HEK293 (cell line): ENCODE results near the gene MYO7A.

Experiments
- CTCF ChIA-PET: fragments of 350-600 bp; formaldehyde crosslinking; extraction: SDS; loops from one replicate; lab custom pipeline; 2021; ENCODE audit warnings: antibody characterized with exemption; lab: Yijun Ruan, JAX
- POLR2A ChIA-PET: fragments of 300-600 bp; formaldehyde crosslinking; extraction: SDS; loops from one replicate; lab custom pipeline; 2020; ENCODE audit warnings: antibody characterized with exemption, inconsistent platforms; lab: Yijun Ruan, JAX
- H3K27ac ChIP-seq: fragments of 200-500 bp; sonication (Bioruptor generic); 2 replicates; pipeline ENCODE4 v1.5.1; 2014; ENCODE audit warnings: low read depth, low read length, control low read depth, inconsistent platforms; ENCODE audit errors: extremely low read depth
- H3K36me3 ChIP-seq, 2 experiments: fragments of 200-500 bp in 1 of 2; sonication (Bioruptor generic) in 1 of 2; 1 replicate in 1 of 2; 2 replicates in 1 of 2; pipeline ENCODE4 v1.5.1; 2014 to 2017; ENCODE audit warnings: inconsistent platforms in 2 of 2, low read length in 2 of 2; ENCODE audit not compliant: control insufficient read depth in 2 of 2, insufficient read depth in 1 of 2
- H3K4me1 ChIP-seq: fragments of 200-500 bp; sonication (Bioruptor generic); 2 replicates; pipeline ENCODE4 v1.5.1; 2014; ENCODE audit warnings: mild to moderate bottlenecking, low read length, inconsistent platforms; ENCODE audit not compliant: control insufficient read depth, insufficient read depth
- H3K4me3 ChIP-seq: 2 replicates; pipeline ENCODE4 v1.5.1; 2011; ENCODE audit warnings: low read depth, mild to moderate bottlenecking, control low read depth, low read length, moderate library complexity
- H3K9me3 ChIP-seq: fragments of 200-500 bp; sonication (Bioruptor generic); 2 replicates; pipeline ENCODE4 v1.5.1; 2014; ENCODE audit warnings: low read depth, low read length, inconsistent platforms; ENCODE audit not compliant: control insufficient read depth, insufficient read depth
- EGR2 ChIP-seq: fragments of 450-650 bp; formaldehyde crosslinking; IDR thresholded peaks from 2 replicates; pipeline ENCODE4 v1.5.1; 2016; ENCODE audit warnings: low read depth, missing biosample characterization, missing genetic modification characterization
- MZF1 ChIP-seq: fragments of 450-650 bp; formaldehyde crosslinking; IDR thresholded peaks from 2 replicates; pipeline ENCODE4 v1.5.1; 2017; ENCODE audit warnings: missing biosample characterization, missing genetic modification characterization, borderline replicate concordance
- ZFHX2 ChIP-seq: fragments of 450-650 bp; formaldehyde crosslinking; conservative IDR thresholded peaks from 2 replicates; pipeline ENCODE4 v1.5.1; 2016; ENCODE audit warnings: missing biosample characterization, missing genetic modification characterization
- ZNF112 ChIP-seq: fragments of 450-650 bp; formaldehyde crosslinking; IDR thresholded peaks from 2 replicates; pipeline ENCODE4 v1.5.0; 2017; ENCODE audit warnings: missing biosample characterization, missing genetic modification characterization
- ZNF16 ChIP-seq: fragments of 450-650 bp; formaldehyde crosslinking; IDR thresholded peaks from 2 replicates; pipeline ENCODE4 v1.5.1; 2016; ENCODE audit warnings: low read depth, missing biosample characterization, missing genetic modification characterization
- ZNF175 ChIP-seq: fragments of 450-650 bp; formaldehyde crosslinking; IDR thresholded peaks from 2 replicates; pipeline ENCODE4 v1.5.1; 2016; ENCODE audit warnings: missing biosample characterization, missing genetic modification characterization
- ZNF335 ChIP-seq: fragments of 450-650 bp; formaldehyde crosslinking; conservative IDR thresholded peaks from 2 replicates; pipeline ENCODE4 v1.5.1; 2016; ENCODE audit warnings: missing biosample characterization, missing genetic modification characterization
- ZNF426 ChIP-seq: fragments of 450-650 bp; formaldehyde crosslinking; IDR thresholded peaks from 2 replicates; pipeline ENCODE4 v1.5.1; 2017; ENCODE audit warnings: missing biosample characterization, missing genetic modification characterization, mild to moderate bottlenecking, inconsistent platforms, moderate library complexity
- ZNF501 ChIP-seq: fragments of 450-650 bp; formaldehyde crosslinking; IDR thresholded peaks from 2 replicates; pipeline ENCODE4 v1.5.1; 2016; ENCODE audit warnings: missing biosample characterization, missing genetic modification characterization
- ZNF514 ChIP-seq: fragments of 450-650 bp; formaldehyde crosslinking; IDR thresholded peaks from 2 replicates; pipeline ENCODE4 v1.5.1; 2016; ENCODE audit warnings: missing biosample characterization, missing genetic modification characterization
- ZNF585B ChIP-seq: fragments of 450-650 bp; formaldehyde crosslinking; IDR thresholded peaks from 2 replicates; pipeline ENCODE4 v1.5.1; 2016; ENCODE audit warnings: missing biosample characterization, missing genetic modification characterization
- TF ChIP-seq, protein P1 (sequence below): fragments of 450-650 bp; formaldehyde crosslinking; IDR thresholded peaks from 2 replicates; pipeline ENCODE4 v1.5.1; 2017; ENCODE audit warnings: missing biosample characterization, missing genetic modification characterization
- TF ChIP-seq, protein P2 (sequence below): fragments of 450-650 bp; formaldehyde crosslinking; conservative IDR thresholded peaks from 2 replicates; pipeline ENCODE4 v1.5.1; 2016; ENCODE audit warnings: low read depth, missing biosample characterization, missing genetic modification characterization
- TF ChIP-seq, protein P3 (sequence below): fragments of 450-650 bp; formaldehyde crosslinking; IDR thresholded peaks from 2 replicates; pipeline ENCODE4 v1.5.1; 2016; ENCODE audit warnings: missing biosample characterization, missing genetic modification characterization
- TF ChIP-seq, protein P4 (sequence below): fragments of 450-650 bp; formaldehyde crosslinking; conservative IDR thresholded peaks from 2 replicates; pipeline ENCODE4 v1.5.1; 2016; ENCODE audit warnings: low read depth, missing biosample characterization, missing genetic modification characterization

The MYO7A gene

DNA sequence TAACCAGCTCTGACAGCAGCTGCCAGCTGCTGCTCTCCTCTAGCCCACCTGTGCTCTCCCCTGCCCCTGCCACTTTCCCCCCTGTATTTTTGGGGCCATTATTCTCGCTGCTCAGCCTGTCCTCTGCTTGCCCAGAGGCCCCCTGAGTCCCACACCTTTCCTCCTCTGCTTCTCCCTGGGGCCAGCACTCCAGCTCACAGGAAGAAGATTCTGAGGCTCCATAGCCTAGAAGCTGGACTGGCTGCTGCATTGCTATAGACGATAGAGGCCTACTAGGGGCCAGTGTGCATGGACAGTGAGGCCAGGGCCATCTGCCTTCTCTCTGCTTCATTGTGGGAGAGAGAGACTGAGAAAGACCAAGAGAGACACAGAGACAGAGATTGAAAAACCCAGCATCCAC, 24.7 kb upstream of the MYO7A start:
- Histone ChIP-seq H3K4me3 (no peak overlapping the region), H3K27ac (no peak overlapping the region), H3K9me3 (no peaks in the 10 kb centered on the region), H3K36me3 (no peaks in the 10 kb centered on the region), H3K4me1 (no peaks in the 10 kb centered on the region)
- POLR2A ChIA-PET: no interaction called here
- CTCF ChIA-PET: interaction anchor here (0.6 to 1.1 kb wide), 2 partner anchors 9 to 24 kb away, joined by 3 read pairs; no protein-coding TSS in a partner anchor
- TF ChIP-seq ZNF501 (tag by site-specific recombination) (no peak), ZNF335 (tag by site-specific recombination) (no peak), ZNF16 (tag by site-specific recombination) (no peak), MZF1 (no peak), ZNF426 (no peak), ZNF175 (no peak), ZNF514 (no peak)
- TF ChIP-seq, protein P1, sequence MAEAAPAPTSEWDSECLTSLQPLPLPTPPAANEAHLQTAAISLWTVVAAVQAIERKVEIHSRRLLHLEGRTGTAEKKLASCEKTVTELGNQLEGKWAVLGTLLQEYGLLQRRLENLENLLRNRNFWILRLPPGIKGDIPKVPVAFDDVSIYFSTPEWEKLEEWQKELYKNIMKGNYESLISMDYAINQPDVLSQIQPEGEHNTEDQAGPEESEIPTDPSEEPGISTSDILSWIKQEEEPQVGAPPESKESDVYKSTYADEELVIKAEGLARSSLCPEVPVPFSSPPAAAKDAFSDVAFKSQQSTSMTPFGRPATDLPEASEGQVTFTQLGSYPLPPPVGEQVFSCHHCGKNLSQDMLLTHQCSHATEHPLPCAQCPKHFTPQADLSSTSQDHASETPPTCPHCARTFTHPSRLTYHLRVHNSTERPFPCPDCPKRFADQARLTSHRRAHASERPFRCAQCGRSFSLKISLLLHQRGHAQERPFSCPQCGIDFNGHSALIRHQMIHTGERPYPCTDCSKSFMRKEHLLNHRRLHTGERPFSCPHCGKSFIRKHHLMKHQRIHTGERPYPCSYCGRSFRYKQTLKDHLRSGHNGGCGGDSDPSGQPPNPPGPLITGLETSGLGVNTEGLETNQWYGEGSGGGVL: no peak
- TF ChIP-seq, protein P2, sequence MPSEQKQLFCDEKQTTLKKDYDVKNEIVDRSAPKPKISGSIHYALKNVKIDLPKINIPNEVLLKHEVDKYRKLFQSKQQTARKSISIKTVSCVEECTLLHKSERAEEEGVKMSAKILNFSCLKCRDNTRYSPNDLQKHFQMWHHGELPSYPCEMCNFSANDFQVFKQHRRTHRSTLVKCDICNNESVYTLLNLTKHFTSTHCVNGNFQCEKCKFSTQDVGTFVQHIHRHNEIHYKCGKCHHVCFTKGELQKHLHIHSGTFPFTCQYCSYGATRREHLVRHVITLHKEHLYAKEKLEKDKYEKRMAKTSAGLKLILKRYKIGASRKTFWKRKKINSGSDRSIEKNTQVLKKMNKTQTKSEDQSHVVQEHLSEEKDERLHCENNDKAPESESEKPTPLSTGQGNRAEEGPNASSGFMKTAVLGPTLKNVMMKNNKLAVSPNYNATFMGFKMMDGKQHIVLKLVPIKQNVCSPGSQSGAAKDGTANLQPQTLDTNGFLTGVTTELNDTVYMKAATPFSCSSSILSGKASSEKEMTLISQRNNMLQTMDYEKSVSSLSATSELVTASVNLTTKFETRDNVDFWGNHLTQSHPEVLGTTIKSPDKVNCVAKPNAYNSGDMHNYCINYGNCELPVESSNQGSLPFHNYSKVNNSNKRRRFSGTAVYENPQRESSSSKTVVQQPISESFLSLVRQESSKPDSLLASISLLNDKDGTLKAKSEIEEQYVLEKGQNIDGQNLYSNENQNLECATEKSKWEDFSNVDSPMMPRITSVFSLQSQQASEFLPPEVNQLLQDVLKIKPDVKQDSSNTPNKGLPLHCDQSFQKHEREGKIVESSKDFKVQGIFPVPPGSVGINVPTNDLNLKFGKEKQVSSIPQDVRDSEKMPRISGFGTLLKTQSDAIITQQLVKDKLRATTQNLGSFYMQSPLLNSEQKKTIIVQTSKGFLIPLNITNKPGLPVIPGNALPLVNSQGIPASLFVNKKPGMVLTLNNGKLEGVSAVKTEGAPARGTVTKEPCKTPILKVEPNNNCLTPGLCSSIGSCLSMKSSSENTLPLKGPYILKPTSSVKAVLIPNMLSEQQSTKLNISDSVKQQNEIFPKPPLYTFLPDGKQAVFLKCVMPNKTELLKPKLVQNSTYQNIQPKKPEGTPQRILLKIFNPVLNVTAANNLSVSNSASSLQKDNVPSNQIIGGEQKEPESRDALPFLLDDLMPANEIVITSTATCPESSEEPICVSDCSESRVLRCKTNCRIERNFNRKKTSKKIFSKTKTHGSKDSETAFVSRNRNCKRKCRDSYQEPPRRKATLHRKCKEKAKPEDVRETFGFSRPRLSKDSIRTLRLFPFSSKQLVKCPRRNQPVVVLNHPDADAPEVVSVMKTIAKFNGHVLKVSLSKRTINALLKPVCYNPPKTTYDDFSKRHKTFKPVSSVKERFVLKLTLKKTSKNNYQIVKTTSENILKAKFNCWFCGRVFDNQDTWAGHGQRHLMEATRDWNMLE (tag by site-specific recombination): no peak
- TF ChIP-seq, protein P3, sequence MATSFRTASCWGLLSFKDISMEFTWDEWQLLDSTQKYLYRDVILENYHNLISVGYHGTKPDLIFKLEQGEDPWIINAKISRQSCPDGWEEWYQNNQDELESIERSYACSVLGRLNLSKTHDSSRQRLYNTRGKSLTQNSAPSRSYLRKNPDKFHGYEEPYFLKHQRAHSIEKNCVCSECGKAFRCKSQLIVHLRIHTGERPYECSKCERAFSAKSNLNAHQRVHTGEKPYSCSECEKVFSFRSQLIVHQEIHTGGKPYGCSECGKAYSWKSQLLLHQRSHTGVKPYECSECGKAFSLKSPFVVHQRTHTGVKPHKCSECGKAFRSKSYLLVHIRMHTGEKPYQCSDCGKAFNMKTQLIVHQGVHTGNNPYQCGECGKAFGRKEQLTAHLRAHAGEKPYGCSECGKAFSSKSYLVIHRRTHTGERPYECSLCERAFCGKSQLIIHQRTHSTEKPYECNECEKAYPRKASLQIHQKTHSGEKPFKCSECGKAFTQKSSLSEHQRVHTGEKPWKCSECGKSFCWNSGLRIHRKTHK (tag by site-specific recombination): no peak

DNA sequence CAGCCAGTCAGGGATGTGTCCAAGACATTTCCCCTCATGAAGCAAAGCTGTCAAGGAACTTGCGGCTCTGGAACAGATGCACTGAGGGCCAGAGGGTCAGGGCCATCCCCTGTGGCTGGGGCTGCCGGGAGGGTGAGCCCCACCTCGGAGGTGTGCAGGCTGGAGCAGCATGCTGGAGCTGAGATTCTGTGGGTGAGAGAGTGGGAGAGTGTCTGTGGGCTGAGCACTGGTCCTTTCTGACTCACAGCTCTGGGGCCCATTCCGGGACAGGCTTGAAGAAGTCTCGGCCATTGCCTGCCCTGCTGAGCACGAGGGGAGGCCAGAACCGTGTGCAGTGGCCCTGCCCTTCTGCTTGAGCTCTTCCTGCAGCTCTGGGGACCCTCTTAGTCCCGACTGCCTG, 23.3 kb upstream of the MYO7A start:
- CTCF ChIA-PET: interaction anchor here (0.6 to 1.1 kb wide), 3 partner anchors 14 to 23 kb away, joined by 3 to 4 read pairs (median 4); no protein-coding TSS in a partner anchor

More for the DNA sequence above, 23.3 kb upstream of the MYO7A start:
- no peaks in the 10 kb centered on the region for H3K9me3 ChIP-seq
- POLR2A ChIA-PET: no interaction called here
- no peaks in the 10 kb centered on the region for H3K4me1 ChIP-seq
- H3K36me3 ChIP-seq: no peaks in the 10 kb centered on the region
- no peak overlapping the region for H3K4me3 ChIP-seq
- no peak overlapping the region for H3K27ac ChIP-seq
- TF ChIP-seq, protein P4, sequence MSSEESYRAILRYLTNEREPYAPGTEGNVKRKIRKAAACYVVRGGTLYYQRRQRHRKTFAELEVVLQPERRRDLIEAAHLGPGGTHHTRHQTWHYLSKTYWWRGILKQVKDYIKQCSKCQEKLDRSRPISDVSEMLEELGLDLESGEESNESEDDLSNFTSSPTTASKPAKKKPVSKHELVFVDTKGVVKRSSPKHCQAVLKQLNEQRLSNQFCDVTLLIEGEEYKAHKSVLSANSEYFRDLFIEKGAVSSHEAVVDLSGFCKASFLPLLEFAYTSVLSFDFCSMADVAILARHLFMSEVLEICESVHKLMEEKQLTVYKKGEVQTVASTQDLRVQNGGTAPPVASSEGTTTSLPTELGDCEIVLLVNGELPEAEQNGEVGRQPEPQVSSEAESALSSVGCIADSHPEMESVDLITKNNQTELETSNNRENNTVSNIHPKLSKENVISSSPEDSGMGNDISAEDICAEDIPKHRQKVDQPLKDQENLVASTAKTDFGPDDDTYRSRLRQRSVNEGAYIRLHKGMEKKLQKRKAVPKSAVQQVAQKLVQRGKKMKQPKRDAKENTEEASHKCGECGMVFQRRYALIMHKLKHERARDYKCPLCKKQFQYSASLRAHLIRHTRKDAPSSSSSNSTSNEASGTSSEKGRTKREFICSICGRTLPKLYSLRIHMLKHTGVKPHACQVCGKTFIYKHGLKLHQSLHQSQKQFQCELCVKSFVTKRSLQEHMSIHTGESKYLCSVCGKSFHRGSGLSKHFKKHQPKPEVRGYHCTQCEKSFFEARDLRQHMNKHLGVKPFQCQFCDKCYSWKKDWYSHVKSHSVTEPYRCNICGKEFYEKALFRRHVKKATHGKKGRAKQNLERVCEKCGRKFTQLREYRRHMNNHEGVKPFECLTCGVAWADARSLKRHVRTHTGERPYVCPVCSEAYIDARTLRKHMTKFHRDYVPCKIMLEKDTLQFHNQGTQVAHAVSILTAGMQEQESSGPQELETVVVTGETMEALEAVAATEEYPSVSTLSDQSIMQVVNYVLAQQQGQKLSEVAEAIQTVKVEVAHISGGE: no peak
- TF ChIP-seq ZNF112 (tag by site-specific recombination) (no peak), ZNF585B (no peak), EGR2 (tag by site-specific recombination) (peak; percentile 43; the same call in 1 of the 2 replicates), ZFHX2 (tag by site-specific recombination) (peak; percentile 79)
